GM12892 (cell line): ENCODE results near the gene MYO10.
"Not testable (repeated sequence)": the region's sequence is repeated elsewhere in the genome, so short reads cannot be mapped to it uniquely, and the experiment has no call there.

Experiments
- DNase-seq: peaks from one replicate; pipeline ENCODE4 v3.0.0; 2011; ENCODE audit not compliant: insufficient read length
- FAIRE-seq: peaks from 2 replicates; lab custom pipeline; 2011; peaks lifted over from hg19 to GRCh38; lab: Jason Lieb, UNC
- POLR2A ChIP-seq: IDR thresholded peaks from 2 replicates; pipeline ENCODE4 v1.6.1; 2011; ENCODE audit warnings: low read depth, low read length, control low read depth
- POLR2AphosphoS5 ChIP-seq: IDR thresholded peaks from 2 replicates; pipeline ENCODE4 v1.6.1; 2011; ENCODE audit warnings: low read depth, low read length, control low read depth
- TAF1 ChIP-seq: IDR thresholded peaks from 2 replicates; pipeline ENCODE4 v1.6.1; 2011; ENCODE audit warnings: low read depth, mild to moderate bottlenecking, control low read depth, low read length, borderline replicate concordance

The MYO10 gene

DNA sequence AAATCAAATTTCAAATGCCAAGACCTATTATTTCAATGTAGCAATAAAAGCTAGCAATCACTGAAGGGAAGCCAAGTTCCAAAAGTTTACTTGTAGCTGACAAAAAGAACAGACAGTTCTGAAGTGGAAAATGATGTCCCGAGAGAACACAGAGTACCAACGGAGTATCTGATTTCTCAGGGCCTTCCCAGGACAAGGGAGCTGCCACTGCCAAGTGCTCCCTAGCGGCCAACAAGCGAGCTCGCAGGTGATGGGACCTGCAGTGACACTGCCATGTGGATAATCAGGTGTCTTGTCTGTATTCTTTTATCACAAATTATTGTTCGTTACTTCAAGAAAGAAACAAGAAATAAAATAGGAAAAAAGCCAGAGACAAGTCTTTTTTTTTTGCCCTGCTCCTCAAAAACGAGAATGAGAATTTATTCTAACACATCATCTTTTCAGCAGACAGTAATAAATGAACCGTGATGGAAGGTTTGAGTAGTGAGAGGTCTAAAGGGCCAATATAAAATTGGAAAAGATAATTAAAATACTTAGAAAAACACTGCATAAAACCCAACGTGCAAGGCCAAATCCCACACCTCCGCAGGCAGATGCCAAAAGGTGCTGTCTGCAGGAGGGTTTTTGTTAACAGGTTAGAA is 159.4 kb downstream of the MYO10 start:
- DNase-seq, result no peak
- no peak for FAIRE-seq
- no peak for TF ChIP-seq POLR2AphosphoS5
- TF ChIP-seq TAF1, result no peak
- no peak for TF ChIP-seq POLR2A

GRCh38 chr5:16774806-16775205 is 161.3 kb downstream of the MYO10 start:
- DNase-seq (no peak), FAIRE-seq (no peak)

GRCh38 chr5:16773991-16774390 is 162.1 kb downstream of the MYO10 start:
- no peak for DNase-seq

More at GRCh38 chr5:16774806-16775205, 161.3 kb downstream of the MYO10 start:
- TF ChIP-seq POLR2A (no peak), TAF1 (no peak), POLR2AphosphoS5 (no peak)

DNA sequence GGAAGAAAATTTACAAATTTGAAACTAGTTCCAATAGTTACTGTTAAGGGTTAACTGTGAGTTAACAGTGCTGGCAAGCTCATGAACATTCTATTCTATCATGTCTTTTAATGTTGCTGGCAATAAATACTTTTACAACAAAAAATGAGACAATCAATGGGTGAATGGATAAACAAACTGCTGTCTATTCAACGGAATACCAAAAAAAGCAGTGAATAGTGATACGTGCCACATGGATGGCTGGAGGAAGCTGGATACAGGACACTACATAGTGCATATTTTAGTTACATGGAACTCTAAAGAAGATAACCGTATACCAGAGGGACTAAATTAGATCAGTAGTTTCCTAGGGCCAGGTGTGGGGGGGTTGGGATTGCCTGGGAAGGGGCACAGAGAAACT is 163.5 kb downstream of the MYO10 start:
- DNase-seq (no peak), FAIRE-seq (no peak)
- TF ChIP-seq POLR2A (no peak), POLR2AphosphoS5 (no peak), TAF1 (no peak)

More at GRCh38 chr5:16773991-16774390, 162.1 kb downstream of the MYO10 start:
- TF ChIP-seq POLR2AphosphoS5 (no peak), TAF1 (no peak), POLR2A (no peak)
- FAIRE-seq, result no peak

- DNase-seq (no peak), FAIRE-seq (no peak)
- no peak for TF ChIP-seq POLR2A
These were observed 167.9 kb downstream of the MYO10 start for GRCh38 chr5:16768184-16768583.

- FAIRE-seq (no peak), DNase-seq (no peak)
- TF ChIP-seq POLR2AphosphoS5 (no peak), POLR2A (no peak), TAF1 (no peak)
These were observed 172.9 kb downstream of the MYO10 start for GRCh38 chr5:16763211-16763610.

GRCh38 chr5:16759147-16759773 is 176.8 kb downstream of the MYO10 start:
- TF ChIP-seq POLR2A (no peak), POLR2AphosphoS5 (no peak), TAF1 (no peak)
- FAIRE-seq (no peak), DNase-seq (no peak)

GRCh38 chr5:16757989-16758501 is 178.0 kb downstream of the MYO10 start:
- no peak for DNase-seq
- FAIRE-seq, result no peak
- no peak for TF ChIP-seq POLR2A
- no peak for TF ChIP-seq POLR2AphosphoS5
- TF ChIP-seq TAF1, result no peak

DNA sequence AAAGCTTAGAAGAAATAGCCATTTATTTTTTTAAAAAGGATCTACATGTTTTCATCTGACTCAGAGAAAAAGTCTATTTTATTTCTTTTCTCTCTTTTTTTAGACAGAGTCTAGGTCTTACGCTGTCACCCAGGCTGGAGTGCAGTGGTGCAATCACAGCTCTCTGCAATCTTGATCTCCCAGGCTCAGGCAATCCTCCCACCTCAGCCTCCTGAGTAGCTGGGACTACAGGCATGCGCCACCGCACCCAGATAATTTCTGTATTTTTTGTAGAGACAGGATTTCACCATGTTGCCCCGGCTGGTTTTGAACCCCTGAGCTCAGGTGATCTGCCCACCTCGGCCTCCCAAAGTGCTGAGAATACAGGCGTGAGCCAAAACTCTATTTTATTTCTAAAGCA is 178.5 kb downstream of the MYO10 start:
- FAIRE-seq, DNase-seq: not testable (repeated sequence)

- no peak for DNase-seq
- no peak for TF ChIP-seq TAF1
- no peak for FAIRE-seq
These were observed 178.9 kb downstream of the MYO10 start for GRCh38 chr5:16757146-16757545.

- TF ChIP-seq POLR2A, result no peak
- no peak for TF ChIP-seq POLR2AphosphoS5
- TF ChIP-seq TAF1, result no peak
- FAIRE-seq, result no peak
- DNase-seq, result no peak
These were observed 179.4 kb downstream of the MYO10 start for GRCh38 chr5:16756692-16757091.

GRCh38 chr5:16755641-16756040 is 180.4 kb downstream of the MYO10 start:
- DNase-seq (no peak), FAIRE-seq (no peak)
- no peak for TF ChIP-seq POLR2AphosphoS5
- TF ChIP-seq TAF1, result no peak
- no peak for TF ChIP-seq POLR2A

- DNase-seq (no peak), FAIRE-seq (no peak)
- TF ChIP-seq TAF1 (no peak), POLR2AphosphoS5 (no peak), POLR2A (no peak)
These were observed 181.5 kb downstream of the MYO10 start for GRCh38 chr5:16754601-16755000.
